Measurements from ENCODE around the gene RCOR1.

The RCOR1 gene

DNA sequence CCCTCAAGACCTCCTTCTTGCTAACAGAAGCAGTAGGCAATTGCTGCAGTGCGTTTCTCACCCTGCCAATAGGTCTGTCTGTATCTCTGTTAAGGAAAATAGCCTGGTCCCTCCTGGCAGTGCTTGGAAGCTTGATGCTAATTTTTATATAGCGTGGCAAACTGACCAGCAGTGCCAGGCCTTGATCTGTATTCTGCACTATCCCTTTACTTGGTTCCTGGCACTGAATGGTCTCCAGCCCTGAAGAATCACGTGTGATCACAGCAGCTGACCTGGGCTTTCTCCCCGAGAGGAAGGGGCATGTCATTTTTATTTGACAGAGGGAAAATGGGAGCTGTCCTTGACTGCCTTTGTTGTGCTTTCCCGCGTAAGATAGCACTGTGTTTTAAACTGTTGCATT lies 136.1 kb downstream of the RCOR1 start:
- DNase-seq = no peak

GRCh38 chr14:102729268-102729667 lies 136.8 kb downstream of the RCOR1 start:
- DNase-seq = no peak

DNA sequence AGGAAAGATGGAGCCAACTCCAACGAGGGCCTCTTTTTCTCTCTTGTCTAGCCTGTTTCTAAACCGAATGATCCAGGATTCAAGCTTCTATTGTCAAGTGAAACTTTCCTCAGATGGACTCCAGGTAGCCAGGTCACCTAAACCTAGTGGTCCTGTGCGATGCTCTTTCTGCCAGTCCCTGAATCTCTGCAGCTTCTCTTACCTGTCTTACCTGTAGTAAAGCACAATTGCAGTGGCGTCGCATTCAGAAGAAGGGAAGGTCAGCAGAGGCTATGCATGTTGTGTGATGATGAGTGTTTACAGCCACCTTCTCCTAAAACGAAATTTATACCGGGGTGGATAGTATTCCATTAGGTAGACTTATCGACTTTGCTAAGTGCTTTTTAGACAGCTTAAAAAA lies 137.4 kb downstream of the RCOR1 start:
- DNase-seq = no peak

DNA sequence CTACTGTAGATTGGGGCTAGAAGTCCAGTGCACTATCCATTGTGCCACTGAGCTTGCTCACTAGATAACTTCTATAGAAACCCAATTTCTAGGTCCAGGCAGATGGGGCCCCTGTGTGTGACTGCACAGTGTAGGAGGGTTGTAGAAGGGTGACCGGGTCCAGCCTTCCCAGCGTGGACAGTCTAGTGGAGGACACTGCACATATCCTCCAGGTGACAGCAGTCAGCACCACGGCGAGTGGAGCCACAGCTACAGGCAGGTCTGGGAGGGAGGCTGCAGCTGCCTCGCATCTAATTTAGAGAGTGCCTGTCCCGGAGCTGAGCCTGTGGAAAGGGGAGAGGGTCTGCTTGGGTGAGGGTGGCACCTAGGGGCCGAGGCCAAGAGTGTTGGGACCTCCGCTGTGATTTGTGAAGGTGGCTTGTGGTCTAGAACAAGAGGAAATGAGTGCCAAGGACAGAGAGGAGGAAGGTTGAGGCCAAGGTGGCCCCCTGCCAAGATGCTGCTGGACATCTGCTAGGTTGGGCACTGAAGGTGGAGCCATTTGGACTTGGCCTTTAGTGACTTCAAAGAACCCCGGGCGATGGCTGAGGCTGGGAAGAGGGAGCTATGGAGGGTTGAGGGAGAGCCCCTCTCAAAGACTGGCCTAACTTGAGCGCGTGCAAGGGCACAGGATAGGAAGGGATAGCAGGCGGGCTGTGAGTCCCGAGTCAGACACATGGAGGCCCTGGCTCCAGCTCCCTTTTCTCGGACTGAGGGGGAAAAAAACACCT lies 138.8 kb downstream of the RCOR1 start:
- DNase-seq = no peak

DNA sequence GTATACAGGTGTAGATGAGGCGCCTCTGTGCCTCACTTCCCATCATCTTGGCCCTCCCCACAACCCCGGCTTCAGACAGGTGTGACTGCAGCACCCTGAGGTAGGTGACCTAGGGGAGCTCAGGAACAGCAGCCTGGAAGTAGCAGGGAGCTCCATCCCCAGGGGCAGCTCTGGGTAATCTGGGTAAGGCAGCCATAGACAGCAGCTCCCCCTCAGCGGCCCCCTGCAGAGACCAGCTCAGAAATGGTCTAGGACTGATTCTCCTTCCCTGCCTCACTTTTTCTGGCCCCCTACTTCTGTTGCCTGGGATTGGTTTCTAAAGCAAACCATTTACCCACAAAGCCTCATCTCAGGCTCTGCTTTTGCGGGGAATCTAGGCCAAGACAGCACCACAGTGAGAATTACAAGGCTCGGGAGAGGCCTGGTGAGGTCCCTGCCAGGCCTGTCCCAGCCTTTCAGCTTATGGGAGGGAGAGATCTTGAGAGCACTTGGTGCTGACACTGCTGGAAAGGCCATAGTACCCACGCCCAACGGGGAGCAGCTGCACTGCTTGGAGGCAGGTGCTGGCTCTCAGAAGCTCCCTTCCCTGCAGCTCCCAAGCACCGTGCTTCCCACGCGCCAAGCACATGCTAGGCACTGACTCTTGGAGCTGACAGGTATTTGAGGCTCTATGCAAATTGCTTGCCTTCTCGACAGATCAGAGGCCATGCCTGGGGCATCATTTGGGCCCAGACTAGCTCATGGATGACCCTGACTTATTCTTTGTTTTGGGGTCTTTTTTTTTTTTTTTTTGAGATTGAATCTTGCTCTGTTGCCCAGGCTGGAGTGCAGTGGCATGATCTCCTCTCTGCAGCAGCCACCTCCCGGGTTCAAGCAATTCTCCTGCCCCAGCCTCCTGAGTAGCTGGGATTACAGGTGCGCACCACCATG lies 139.7 kb downstream of the RCOR1 start:
- no peak for DNase-seq

DNA sequence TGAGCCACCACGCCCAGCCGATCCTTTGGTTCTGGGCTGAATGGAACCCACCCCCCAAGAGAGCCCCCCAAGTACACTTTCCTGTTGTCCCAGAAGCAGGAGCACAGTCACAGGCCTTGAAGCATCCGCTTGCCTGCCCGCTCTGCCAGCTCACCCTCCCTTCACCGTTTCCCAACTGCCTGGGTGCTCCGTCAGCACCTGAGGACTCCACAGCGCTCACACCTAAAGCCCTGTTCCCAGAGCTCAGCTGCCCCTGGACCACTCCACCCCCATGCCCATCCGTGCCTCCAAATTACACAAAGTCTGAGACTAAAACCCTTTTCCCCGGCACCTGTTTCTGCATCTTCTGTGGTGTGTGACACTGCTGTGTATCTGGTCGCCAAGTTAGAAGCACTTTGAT lies 140.5 kb downstream of the RCOR1 start:
- DNase-seq = no peak

- DNase-seq = no peak
Observed at GRCh38 chr14:102733326-102733725, 140.9 kb downstream of the RCOR1 start.

GRCh38 chr14:102734436-102734835 lies 142.0 kb downstream of the RCOR1 start:
- no peak for DNase-seq

GRCh38 chr14:102736956-102737355 lies 144.5 kb downstream of the RCOR1 start:
- DNase-seq = no peak

- DNase-seq = no peak
Observed at GRCh38 chr14:102737402-102738372, 145.2 kb downstream of the RCOR1 start.

DNA sequence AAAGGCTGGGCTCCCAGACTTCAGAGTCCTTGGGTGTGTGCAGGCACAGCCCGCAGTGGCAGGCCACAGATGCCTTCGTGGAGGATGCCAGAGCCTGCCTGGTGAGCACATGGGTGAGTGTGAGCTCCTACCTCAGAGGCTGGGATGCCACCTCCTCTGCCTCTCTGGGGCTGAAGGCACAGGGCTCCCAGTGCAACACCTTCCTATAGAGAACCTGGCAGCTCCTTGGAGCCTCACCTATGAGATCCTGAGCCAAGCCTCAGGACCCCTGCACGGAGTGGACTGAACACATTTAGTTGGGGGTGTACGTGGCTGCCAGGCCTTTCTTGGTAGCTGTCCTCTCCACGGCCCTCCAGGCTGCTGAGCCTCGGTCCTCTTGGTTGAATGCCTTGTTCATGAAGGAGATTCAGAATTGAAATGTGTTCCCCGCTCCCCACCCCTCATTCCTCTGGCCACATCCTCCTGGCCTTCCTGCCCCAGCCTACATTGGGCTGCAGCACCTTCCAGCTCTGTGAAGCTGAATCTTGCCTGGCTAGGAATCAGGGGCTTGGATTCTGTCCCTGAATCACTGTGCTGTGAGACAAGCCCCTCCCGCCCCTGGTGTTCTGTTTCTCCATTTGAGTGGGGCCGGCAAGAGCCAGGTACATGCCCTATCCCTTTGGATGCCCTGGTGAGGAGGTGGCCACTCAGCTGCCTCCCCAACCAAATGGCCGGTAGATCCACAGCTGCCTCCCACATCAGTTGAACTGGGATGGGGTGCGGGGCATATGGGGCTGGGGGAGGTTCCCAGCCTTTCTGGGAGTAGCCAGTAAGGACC lies 146.1 kb downstream of the RCOR1 start:
- no peak for DNase-seq

DNA sequence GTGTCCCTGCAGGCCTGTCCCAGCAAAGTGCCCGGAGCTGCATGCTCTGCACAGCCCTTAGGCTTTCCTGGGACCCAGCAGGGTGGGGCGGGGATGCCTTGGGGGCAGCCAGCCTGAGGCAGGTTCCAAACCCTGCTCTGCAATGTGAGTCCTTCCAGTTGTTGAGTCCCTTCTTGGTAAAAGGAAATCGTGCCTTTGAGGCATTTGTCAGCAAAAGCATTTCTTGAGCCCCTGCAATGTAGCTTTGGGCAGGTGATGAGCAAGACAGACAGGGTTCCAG lies 146.7 kb downstream of the RCOR1 start:
- DNase-seq = no peak

DNA sequence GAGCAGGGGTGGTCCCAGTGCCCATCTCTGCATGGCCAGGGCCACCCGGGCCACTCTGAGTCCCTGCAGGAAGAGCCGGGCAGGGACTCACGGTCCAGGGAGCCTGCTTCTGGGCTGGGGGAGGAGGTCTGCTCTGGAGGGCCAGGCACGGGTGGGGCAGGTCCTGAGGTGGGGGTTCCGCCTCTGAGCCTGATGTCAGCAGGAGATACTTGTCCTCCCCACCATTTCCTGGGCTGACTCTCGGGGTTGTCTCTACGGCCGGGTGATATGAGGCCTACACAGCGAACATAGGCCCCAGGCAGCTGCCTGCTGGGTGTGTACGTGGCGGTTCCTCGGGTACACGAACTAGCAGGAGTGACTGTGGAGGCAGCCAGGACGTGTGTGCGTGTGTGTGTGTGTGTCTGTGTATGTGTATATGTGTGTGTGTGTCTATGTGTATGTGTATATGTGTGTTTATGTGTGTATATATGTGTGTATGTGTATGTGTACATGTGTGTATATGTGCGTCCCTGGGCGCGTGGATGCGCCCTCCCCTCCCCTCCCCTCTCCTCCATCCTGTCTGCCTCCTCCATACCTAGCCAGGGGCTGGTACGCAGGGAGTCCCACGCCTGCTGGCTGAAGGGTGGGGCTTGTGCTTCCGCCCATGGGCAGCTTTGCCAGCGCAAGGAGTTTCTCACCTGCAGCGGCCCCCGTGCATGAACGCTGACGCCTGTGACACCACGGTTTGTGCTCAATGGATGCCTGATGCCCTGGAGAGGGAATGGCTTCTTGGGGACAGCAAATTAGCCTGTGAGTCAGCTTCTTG lies 154.4 kb downstream of the RCOR1 start:
- no peak for DNase-seq

GRCh38 chr14:102748806-102749205 lies 156.4 kb downstream of the RCOR1 start:
- DNase-seq = no peak

- DNase-seq = no peak
Observed at GRCh38 chr14:102749393-102750305, 157.2 kb downstream of the RCOR1 start.

DNA sequence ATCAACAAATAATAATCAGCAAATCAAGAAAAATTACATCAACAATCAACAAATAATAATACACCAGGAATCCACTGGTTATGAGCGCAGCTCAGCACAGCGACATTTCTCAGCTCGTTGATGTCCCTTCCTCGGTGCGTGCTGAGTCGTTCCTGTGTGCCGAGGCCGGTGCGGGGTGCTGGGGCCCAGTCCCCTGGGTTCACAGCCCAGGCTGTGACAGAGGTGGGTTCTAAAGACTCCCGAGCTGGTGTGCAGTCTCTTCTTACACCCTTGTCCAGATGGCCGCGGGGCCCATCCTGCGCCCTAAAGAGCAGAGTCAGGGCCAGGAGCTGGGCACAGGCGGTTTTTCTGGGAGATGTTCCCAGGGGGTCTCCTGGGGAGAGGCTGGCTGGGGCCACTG lies 157.9 kb downstream of the RCOR1 start:
- no peak for DNase-seq

DNA sequence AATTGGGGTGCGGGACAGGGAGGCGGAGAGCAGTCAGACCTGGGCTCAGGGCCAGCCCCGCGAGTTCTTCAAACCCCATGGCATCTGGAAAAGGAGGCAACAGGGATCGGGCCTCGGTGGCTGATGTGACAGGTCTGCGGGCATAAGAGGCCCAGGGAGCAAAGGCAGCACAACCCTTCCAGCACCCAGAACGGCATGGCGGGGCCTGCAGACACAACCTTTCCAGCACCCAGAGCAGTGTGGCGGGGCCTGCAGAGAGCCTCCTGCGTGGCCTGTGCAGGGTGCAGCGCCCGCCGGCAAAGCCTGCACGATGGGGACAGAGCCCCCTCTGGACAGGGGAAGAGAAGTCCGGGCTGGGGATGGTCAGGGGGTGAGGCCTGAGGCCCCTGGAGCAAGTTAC lies 158.6 kb downstream of the RCOR1 start:
- no peak for DNase-seq

DNA sequence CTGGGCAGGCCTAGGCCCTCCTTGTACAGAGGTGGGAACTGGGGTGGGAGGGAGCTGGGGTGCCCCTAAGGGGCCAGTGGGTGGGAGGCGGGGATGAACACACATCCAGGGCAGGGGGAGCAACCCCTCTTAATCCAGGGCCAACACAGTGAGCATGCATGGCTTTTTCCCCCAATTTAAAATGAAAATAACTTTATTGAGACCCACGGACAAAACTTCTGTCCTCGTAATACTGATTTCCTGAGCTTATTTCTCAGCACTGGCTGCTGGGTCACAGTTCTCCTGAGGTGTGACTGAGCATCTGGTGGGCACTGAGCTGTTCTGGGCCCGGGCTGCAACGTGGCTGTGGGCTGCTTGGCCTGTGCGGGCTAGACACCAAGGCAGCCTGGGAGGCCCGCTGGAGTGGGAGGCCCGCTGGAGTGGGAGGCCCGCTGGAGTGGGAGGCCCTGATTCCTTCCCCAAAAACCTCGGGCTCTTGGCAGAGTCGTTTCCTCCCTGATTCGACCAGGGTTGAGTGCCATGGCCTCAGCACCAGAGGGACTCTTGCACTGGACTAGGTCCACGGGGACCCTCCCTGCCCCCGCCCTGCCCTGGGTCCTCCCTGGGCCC lies 159.9 kb downstream of the RCOR1 start:
- DNase-seq = no peak

DNA sequence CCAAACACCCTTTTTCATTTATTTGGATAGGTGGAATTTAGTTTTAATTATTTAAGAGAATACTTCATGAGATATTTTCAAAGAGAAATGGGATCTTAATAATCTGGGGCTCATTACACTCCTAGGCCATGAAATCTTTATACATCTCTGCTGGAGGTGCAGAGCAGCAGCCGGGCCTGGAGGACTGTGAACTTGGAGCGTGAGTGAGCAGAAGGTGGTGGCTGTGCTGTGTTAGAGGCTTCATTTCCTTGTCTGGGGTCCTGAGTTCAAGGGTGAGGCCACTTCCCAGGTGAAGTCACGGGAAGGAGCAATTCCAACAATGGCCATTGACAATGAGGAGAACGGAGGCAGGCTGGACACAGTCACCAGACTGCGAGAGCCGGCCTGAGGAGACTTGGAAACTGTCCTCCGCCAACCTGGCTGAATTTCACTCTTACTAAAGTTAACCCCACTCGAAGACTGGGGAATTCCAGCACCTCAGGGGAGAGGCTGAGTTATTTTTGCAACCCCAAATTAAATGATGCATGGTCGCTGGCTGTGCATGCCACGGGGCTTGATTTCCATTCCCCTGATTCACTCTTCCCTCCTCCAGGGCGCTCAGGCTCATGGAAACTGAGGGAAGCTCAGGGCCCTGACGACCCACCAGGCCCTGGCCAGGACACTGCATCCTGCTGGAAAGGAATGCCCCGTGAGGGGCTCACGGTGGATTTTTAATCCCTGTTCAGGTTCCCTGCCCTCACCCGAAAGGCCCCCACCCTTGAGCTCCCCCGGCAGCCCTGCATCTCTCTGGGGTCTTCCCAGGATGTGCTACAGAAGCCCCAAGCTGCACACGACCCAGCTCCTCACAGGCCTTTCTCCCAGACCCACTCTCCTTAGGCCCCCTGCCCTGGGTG lies 162.2 kb downstream of the RCOR1 start:
- DNase-seq = no peak
